NB4 (cell line): ENCODE measurements around the gene PRRC2C.

ENCODE experiments used
- DNase-seq: peaks from one replicate; pipeline ENCODE4 v3.0.0; 2010; ENCODE audit warnings: low read depth
- H3K4me3 ChIP-seq: one replicate; pipeline ENCODE4 v1.5.1; 2011; ENCODE audit warnings: mild to moderate bottlenecking, low read depth, low read length, moderate library complexity
- MYC ChIP-seq: IDR thresholded peaks from 2 replicates; pipeline ENCODE4 v1.6.1; 2011; ENCODE audit warnings: low read depth, low read length
- POLR2A ChIP-seq: IDR thresholded peaks from 2 replicates; pipeline ENCODE4 v1.6.1; 2011; ENCODE audit warnings: mild to moderate bottlenecking; ENCODE audit not compliant: insufficient read length; ENCODE audit errors: extremely low read depth
- TF ChIP-seq, protein P1 (sequence below): IDR thresholded peaks from one replicate; pipeline ENCODE4 v1.5.1; 2012; ENCODE audit warnings: low read depth, low read length
- TF ChIP-seq, protein P2 (sequence below): IDR thresholded peaks from 2 replicates; pipeline ENCODE4 v1.6.1; 2011; ENCODE audit warnings: low read depth, low read length

Gene PRRC2C

DNA sequence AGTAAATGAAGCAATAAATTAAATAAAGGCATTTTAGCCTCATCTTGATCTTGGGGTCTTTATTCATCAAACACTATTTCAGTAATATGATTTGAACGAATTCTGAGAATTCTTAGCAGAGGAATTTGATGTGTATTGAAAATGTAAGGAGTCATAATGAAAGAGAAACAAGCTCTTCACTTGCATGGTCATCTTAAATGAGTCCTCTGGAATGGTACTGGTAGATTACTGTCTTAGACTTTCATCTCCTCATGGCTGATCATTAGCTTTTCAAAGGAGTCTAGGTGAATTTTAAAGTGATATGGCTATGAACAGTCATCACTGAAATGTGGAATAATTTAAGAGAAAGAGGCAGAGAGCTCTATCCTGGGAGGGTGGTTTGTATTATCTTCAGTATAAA, 30.0 kb downstream of the PRRC2C start:
- no peak for DNase-seq
- no peak overlapping the region for H3K4me3 ChIP-seq
- no peak for TF ChIP-seq MYC

DNA sequence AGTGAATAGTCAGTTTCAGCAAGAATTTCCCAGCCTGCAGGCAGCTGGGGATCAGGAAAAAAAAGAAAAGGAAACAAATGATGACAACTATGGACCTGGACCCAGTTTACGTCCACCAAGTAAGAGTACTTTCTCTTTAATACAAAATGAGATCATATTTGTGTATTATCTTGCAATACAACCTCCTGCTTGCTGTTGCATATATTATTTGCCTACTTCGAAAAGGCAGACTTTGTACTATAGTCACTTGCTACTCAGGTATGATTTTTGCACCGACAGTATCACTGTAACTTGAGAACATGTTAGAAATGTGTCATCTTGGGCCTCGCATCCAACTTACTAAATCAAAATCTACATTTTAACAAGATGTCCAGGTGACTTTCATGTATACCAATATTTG, 30.4 kb downstream of the PRRC2C start:
- DNase-seq = no peak
- TF ChIP-seq MYC = no peak
- TF ChIP-seq, protein P1, sequence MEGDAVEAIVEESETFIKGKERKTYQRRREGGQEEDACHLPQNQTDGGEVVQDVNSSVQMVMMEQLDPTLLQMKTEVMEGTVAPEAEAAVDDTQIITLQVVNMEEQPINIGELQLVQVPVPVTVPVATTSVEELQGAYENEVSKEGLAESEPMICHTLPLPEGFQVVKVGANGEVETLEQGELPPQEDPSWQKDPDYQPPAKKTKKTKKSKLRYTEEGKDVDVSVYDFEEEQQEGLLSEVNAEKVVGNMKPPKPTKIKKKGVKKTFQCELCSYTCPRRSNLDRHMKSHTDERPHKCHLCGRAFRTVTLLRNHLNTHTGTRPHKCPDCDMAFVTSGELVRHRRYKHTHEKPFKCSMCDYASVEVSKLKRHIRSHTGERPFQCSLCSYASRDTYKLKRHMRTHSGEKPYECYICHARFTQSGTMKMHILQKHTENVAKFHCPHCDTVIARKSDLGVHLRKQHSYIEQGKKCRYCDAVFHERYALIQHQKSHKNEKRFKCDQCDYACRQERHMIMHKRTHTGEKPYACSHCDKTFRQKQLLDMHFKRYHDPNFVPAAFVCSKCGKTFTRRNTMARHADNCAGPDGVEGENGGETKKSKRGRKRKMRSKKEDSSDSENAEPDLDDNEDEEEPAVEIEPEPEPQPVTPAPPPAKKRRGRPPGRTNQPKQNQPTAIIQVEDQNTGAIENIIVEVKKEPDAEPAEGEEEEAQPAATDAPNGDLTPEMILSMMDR = no peak
- TF ChIP-seq, protein P2, sequence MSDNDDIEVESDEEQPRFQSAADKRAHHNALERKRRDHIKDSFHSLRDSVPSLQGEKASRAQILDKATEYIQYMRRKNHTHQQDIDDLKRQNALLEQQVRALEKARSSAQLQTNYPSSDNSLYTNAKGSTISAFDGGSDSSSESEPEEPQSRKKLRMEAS = no peak
- TF ChIP-seq POLR2A = no peak
- H3K4me3 ChIP-seq = no peak overlapping the region

DNA sequence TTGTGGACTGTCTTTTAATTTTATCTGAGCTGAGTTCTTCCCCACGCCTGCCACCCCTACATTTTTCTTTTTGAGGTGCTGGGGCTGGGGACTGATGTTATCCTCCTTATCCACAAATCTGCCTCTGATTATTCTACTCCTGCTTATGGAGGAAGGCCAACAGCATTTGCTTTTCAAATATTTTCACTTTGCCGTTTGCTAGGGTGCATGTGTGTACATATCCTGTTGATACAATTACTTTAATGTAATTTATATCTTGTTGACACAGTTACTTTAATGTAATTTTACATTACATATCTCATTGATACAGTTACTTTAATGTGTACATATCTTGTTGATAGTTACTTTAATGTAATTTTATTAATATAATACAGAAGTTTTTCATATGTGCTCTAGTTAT, 36.2 kb downstream of the PRRC2C start:
- H3K4me3 ChIP-seq = no peak overlapping the region
- no peak for TF ChIP-seq MYC
- no peak for TF ChIP-seq POLR2A
- TF ChIP-seq, protein P2 = no peak
- TF ChIP-seq, protein P1 = no peak
- DNase-seq = no peak

DNA sequence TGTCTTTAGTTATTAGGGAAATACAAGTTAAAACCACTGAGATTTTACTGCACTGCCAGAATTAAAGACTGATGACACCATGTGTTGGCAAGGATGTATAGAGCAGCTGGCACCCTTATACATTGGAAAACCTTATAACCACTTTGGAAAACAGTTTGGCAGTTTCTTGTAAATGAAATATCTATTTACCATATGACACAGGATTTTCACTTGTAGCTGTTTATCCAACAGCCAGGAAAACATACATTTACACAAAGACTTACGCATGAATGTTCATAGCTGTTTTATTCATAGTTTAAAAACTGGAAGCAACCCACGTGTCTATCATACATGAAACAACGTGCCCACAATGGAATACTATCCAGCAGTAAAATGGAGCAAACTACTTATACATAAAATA, 45.3 kb downstream of the PRRC2C start:
- H3K4me3 ChIP-seq = no peak overlapping the region
- no peak for DNase-seq
- TF ChIP-seq, protein P2 = no peak
- TF ChIP-seq MYC = no peak
- TF ChIP-seq, protein P1 = no peak
- TF ChIP-seq POLR2A = no peak

DNA sequence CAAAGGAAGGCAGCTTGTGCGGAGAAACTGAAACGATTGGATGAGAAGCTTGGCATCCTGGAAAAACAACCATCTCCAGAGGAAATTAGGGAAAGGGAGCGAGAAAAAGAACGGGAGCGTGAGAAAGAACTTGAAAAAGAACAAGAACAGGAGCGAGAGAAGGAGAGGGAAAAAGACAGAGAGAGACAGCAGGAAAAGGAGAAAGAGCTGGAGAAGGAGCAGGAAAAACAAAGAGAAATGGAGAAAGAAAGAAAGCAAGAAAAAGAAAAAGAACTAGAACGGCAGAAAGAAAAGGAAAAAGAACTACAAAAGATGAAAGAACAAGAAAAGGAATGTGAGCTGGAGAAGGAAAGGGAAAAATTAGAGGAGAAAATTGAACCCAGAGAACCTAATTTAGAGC, 47.2 kb downstream of the PRRC2C start:
- no peak overlapping the region for H3K4me3 ChIP-seq
- TF ChIP-seq MYC (no peak), POLR2A (no peak)
- TF ChIP-seq, protein P1 = no peak
- TF ChIP-seq, protein P2 = no peak
- no peak for DNase-seq

DNA sequence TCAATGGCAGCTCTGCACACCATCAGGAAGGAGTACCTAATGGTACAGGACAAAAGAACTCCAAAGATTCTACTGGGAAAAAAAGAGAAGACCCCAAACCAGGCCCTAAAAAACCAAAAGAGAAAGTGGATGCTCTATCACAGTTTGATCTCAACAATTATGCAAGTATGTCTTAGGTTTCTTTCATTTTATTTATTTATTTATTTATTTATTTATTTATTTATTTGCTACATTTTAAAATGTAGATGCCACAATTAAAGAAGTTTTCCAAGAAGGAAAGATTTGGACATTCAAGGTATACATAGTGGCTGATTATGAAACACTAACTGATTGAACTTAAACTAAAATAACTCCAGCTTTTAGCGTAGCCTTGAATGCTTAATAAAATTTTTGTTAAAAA, 60.2 kb downstream of the PRRC2C start:
- H3K4me3 ChIP-seq = no peak overlapping the region
- TF ChIP-seq, protein P2 = no peak
- TF ChIP-seq POLR2A (no peak), MYC (no peak)
- TF ChIP-seq, protein P1 = no peak
- DNase-seq = no peak
